IMR-90 (cell line): Measurements from ENCODE around the gene RRP8.

ENCODE experiments used
- POLR2A ChIP-seq: IDR thresholded peaks from 2 replicates; pipeline ENCODE4 v1.6.1; 2012; ENCODE audit warnings: mild to moderate bottlenecking, low read depth, low read length
- TF ChIP-seq, protein P1 (sequence below): conservative IDR thresholded peaks from 2 replicates; pipeline ENCODE4 v1.5.1; 2012; ENCODE audit warnings: mild to moderate bottlenecking, low read depth, low read length, improper control_type of control experiment

DNA sequence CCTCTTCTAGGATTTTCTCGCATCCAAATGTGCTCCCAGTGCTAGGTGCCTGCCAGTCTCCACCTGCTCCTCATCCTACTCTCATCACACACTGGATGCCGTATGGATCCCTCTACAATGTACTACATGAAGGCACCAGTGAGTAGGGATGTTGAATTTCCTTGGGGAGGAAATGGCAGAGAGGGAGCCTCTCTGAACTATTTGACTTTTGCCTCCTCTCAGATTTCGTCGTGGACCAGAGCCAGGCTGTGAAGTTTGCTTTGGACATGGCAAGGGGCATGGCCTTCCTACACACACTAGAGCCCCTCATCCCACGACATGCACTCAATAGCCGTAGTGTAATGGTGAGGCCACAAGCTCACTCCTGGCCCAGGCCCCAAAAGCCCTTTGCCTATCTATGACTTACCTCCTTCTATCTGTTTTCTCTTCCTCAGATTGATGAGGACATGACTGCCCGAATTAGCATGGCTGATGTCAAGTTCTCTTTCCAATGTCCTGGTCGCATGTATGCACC lies 6.1 kb upstream of the RRP8 start:
- TF ChIP-seq, protein P1, sequence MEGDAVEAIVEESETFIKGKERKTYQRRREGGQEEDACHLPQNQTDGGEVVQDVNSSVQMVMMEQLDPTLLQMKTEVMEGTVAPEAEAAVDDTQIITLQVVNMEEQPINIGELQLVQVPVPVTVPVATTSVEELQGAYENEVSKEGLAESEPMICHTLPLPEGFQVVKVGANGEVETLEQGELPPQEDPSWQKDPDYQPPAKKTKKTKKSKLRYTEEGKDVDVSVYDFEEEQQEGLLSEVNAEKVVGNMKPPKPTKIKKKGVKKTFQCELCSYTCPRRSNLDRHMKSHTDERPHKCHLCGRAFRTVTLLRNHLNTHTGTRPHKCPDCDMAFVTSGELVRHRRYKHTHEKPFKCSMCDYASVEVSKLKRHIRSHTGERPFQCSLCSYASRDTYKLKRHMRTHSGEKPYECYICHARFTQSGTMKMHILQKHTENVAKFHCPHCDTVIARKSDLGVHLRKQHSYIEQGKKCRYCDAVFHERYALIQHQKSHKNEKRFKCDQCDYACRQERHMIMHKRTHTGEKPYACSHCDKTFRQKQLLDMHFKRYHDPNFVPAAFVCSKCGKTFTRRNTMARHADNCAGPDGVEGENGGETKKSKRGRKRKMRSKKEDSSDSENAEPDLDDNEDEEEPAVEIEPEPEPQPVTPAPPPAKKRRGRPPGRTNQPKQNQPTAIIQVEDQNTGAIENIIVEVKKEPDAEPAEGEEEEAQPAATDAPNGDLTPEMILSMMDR: no peak
- TF ChIP-seq POLR2A: no peak
